ENCODE measurements around the gene KRTAP12-1. TPM values are rescaled to one million over a fixed set of nuclear protein-coding genes. Genes with fewer than 3 reads are reported as not detected.
"Not testable (repeated sequence)": the region's sequence is repeated elsewhere in the genome, so short reads cannot be mapped to it uniquely, and the experiment has no call there.

Gene KRTAP12-1
- total RNA-seq, 1 donor from 2014 or later = 2.0 TPM

DNA sequence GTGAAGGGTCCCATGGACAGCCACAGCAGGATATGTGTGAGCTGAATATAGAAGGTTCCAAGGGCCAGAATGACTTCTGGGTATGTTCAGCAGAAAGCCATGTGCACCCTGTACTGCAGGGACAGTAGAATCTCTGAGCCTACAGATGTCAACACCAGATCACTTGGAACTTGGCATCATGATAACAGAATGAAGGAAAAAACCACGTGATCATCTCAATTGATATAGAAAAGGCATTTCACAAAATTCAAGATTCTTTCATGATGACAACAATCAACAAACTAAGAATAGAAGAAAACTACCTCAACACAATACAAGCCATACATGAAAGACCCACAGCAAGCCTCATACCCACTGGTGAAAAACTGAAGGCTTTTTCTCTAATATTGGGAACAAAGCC, 14.4 kb downstream of the KRTAP12-1 start:
- no peak for DNase-seq

DNA sequence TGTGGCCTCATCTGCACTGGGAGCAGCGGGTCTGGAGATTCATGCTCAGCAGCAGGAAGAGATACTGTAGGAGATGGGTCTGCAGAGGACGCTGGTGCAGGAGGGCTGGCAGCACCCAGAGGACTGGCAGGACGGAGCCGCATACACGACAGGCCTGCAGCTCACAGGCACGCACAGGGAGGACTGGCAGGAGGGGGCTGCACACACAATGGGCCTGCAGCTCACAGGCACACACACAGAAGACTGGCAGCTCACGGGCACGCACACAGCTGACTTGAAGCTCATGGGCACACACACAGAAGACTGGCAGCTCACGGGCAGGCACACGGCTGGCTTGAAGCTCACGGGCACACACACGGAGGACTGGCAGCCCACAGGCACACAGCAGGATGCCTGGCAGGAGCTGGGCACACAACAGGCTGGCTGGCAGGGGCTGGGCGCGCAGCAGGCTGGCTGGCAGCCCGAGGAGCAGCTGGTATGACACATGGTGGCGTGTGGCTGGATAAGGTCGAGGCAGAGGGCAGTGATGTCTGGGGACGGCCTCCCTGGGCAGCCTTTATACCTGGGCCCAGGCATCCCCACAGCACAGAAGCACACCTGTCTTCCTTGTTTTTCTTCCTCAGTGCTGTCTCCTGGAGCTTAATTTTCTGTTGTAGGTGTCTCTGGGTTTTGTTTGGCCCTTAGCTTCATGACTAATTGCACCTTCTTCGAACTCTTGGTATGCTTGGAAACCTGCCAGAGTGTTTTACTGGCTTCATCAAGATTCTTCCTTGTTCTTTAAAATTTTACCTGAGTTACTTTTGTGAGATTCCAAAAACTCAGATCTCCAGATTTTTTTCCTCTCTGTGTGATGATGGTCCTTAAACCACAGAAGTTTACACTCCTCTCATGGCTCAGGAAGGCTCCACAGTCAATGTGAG, 15.3 kb downstream of the KRTAP12-1 start, which contains the start of gene KRTAP12-2:
Gene KRTAP12-2, minus strand, starts transcription at position 527 of the 920 bp plus-strand sequence. Its CDS starts 41 bp downstream, at position 486.
- DNase-seq = no peak

GRCh38 chr21:44664691-44665090, 17.3 kb downstream of the KRTAP12-1 start:
- DNase-seq = no peak

- not testable (repeated sequence) for DNase-seq
These were observed 20.4 kb downstream of the KRTAP12-1 start for GRCh38 chr21:44661567-44661966.

DNA sequence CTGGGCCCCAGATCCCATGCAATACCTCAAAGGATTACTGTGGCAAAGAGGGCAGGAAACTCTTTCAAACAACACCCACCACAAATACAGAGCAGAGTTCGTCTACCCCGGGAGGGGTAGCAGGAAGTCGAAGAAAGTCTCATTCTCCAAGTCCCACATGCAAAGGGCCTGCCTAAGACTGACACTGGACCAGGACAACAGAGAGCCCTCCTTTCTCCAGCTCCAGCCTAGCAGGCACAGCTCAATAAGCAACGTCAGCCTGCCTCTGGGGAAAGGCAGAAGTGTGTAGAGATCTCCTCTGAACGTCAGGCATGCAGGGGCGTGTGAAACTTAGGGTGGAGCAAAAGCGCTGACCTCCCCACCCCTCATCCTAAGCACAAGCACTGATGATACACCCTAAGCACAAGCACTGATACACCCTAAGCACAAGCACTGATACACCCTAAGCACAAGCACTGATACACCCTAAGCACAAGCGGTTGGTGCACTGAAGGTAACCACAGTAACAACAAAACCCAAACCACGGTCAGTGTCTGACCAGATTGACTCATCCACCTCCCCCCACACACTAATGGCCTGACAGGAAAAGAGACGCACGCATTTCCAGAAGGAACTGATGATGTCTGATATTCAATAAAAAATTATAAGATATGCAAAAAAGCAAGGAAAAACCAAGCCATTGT, 22.9 kb downstream of the KRTAP12-1 start:
- DNase-seq = no peak

DNA sequence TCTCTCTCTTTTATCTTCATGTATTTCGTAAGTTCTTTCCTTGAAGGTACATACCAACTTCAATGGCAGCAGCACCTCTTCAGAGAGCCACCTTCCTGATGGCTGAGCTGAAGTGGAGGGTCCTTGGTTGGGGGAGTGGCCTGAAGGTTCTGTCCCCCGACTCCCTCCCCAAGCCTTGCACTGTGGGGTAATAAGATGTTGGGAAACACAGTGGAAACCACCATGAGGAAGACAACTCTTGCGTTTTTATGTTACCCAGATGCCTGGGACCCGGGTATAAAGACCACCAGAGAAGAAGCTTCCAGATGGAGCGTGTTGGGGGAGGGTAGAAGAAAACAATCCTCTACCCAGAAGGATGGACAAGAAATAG, 23.4 kb downstream of the KRTAP12-1 start:
- no peak for DNase-seq

DNA sequence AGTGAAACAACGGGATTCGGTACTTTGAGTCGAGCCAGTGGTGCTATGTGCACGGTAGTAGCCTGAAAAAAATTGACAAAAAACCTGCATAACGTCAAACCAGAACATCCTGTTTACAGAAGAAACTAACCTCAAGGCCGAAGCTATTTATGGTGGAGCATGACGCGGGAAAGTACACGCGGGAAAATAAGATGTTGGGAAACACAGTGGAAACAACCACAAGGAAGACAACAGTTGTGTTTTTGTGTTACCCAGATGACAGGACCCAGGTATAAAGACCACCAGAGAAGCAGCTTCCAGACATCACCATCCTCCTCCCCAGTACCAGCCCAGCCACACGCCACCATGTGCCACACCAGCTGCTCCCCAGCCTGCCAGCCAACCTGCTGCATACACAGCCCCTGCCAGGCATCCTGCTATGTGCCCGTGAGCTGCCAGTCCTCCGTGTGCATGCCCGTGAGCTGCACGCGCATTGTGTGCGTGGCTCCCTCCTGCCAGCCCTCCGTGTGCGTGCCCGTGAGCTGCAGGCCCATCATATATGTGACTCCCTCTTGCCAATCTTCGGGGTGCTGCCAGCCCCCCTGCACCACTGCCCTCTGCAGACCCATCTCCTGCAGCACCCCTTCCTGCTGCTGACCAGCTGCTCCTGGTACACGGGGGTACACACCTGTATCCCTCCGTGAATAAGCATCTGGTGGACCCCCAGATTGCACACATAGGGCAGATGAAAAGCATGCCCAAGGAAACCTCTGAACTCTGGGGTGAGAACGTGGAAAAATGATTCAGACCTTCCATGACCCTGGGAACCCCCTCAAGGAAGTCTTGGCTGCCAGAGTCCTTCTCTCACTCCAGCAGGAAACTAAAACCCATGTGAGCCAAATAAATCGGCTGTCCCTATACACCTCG, 24.1 kb downstream of the KRTAP12-1 start, which contains the start of gene KRTAP12-3:
Gene KRTAP12-3, plus strand, starts transcription at position 298 of the 906 bp plus-strand sequence. Its CDS starts 48 bp downstream, at position 346.
- DNase-seq = no peak

- DNase-seq = no peak
These were observed 25.1 kb downstream of the KRTAP12-1 start for GRCh38 chr21:44656868-44657267.

DNA sequence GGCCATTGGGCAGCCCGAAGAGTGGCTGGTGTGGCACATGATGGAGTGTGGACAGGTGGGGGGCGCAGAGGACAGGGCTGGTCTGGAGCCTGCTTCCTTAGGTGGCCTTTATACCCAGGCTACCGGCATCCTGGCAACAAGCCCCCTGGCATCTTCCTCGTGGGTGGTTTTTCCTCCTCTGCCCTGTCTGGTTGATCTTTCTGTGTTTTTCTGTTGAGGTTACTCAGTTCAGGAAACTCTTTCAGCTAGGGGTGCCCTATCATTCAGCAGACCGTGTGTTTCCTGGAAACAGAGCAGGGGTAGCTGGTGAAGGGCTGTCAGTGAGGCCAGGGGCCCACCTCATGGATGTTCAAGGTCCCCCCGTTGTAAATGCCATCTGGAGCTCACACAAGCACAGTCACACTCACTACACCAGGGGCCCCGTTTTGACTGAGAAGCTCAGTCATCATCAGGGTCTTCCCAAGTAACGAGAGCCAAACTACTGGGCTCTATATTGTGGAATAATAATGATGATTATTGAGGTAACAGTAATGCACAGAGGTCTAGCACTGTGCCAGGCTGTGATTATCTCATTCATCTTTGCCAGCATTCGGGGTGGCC, 27.3 kb downstream of the KRTAP12-1 start, which contains the start of gene KRTAP12-4:
Gene KRTAP12-4, minus strand, starts transcription at position 84 of the 600 bp plus-strand sequence. Its CDS starts 45 bp downstream, at position 39.
- no peak for DNase-seq

DNA sequence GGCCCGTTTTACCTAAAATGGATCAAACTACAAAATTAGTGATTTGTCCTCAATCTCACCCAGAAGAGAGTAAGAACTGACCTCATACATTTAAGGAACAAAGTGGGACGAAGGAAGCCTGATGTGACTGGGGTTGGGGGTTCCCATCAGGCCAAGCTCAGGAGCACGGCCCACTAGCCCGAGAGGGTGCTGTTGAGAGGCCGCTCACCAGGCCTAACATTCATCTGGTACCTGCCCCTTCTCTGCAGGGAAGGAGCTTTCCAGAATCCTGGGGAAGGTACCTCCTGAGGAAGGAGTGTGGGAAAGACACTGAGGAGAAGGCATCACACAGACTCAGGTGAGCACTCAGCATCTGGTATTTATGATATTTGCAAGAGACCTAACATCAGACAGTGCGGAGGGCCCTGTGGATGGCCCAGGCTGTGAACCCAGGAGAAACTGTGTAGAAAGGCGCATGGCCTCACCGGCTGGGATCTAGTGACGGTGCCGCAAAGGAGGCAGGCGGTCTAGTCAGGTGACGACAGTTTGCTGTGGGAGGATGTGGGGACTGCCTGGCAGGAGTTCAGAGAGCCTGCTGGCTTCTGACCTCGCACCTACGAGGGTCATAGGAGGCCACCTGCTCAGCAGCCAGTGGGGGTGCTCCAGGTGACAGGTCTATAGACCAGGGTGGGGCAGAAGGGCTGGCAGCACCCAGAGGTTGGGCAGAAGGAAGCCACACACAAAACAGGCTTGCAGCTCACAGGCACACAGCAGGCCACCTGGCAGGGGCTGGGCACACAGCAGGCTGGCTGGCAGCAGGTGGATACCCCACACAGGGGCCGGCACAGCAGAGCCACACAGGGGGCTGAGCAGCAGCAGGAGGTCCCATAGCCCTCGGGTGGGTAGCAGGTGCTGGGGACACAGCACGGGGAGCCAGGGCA, 28.0 kb downstream of the KRTAP12-1 start:
- DNase-seq = no peak

DNA sequence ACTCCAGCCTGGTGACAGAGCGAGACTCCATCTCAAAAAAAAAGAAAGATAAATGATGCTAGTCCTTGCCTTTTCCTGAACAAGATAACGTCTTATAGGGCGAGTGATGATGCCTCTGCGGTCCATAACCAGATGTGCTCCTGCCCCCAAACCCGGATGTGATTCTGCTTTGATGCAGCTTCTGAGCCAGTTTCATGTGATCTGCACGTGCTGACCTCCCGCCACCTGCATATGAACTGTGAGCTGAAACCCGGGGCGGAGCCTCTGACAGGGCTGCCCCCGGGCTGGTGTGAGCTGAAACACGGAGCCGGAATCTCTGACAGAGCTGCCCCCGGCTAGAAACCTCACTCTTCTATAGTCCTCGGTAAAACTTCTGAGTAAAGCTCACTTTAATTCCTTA, 28.8 kb downstream of the KRTAP12-1 start:
- DNase-seq = no peak

GRCh38 chr21:44650973-44651675, 30.8 kb downstream of the KRTAP12-1 start:
- DNase-seq = no peak

- DNase-seq = no peak
These were observed 31.5 kb downstream of the KRTAP12-1 start for GRCh38 chr21:44650265-44650972.

- no peak for DNase-seq
These were observed 32.4 kb downstream of the KRTAP12-1 start for GRCh38 chr21:44649521-44650100.

DNA sequence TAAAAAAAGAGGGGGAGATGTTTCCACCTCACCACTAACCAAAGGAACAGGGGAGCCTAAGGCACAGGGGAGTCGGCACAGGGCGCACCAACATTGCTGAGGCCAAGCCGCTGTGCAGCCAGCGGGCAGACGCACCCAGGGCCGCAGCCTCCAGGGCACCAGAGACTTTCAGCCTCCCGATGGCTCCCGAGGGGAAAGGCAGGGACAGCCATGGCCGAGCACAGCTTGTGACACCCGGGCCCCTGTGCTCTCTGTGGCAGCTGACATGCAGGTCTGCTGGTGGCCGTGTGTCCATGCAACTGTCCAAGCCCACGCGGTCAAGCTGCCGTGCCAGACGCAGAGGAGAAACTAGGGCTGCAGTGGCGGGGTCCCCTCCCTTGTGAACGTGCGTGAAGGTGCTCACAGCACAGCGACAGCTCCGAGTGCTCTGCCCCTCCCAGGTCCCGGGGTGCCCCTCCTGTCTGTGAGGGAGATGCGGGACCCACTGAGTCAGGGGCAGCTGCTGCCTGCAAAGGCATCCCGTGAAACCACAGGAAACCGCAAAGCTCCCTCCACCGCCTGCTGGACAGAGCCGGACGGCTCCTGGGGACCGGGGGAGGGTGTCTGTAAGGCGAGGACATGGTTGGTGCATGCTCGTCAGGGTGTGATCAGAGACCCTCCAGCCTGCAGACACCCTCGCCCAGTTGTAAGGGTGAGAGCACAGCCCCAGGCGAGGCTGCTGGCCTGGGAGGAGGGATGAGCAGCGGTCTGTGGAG, 33.2 kb downstream of the KRTAP12-1 start:
- DNase-seq = no peak

DNA sequence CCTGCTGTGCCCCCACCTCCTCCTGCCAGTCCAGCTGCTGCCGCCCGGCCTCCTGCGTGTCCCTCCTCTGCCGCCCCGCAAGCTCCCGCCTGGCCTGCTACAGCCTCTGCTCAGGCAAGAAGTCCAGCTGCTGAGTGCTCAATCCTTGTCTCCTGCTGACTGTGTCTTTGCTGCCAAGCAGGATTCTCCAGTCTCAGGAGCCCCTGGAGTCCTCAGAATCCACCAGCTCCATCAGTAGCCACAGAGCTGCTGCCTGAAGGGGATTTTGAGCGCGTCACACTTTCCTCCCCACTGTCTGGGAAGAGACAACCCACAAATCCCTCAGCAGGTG, 34.8 kb downstream of the KRTAP12-1 start:
- no peak for DNase-seq

- DNase-seq = not testable (repeated sequence)
These were observed 35.4 kb downstream of the KRTAP12-1 start, which contains the start of gene KRTAP10-11 for GRCh38 chr21:44646366-44647221. Gene KRTAP10-11, plus strand, starts transcription at chr21:44646414. Its CDS starts 45 bp downstream, at chr21:44646459.

Data from skin of body (tissue), 2 donors.